ENCODE data around the gene CDRT15L2. TPM values are rescaled to one million over a fixed set of nuclear protein-coding genes. Genes with fewer than 3 reads are reported as not detected.
"Not testable (repeated sequence)": the region's sequence is repeated elsewhere in the genome, so short reads cannot be mapped to it uniquely, and the experiment has no call there.

CDRT15L2 gene
- total RNA-seq, 1 donor from 2014 or later: not detected

DNA sequence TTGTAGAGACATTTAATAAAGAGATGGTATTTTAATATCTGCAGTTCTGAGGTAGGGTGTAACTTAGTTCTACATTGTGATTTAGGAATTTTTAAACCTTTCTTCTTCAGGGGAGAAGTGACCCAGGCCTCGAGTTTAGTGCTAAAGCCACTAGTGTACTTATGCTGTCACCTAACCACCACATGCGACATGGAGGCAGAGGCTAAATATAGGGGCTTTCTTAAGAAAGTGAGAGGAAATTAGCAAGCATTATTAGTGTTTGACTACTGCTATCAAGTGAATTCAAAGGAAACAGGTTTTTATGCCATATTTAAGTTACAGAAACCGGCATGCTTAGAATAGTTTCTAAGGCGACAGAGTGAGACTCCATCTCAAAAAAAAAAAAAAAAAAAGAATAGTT lies 11.5 kb downstream of the CDRT15L2 start:
- H3K4me3 Mint-ChIP-seq; H3K4me1 Mint-ChIP-seq (ENCODE audit: low read depth); H3K27ac Mint-ChIP-seq; H3K36me3 Mint-ChIP-seq (ENCODE audit: low read depth); H3K27me3 Mint-ChIP-seq (ENCODE audit: insufficient read depth); H3K9me3 Mint-ChIP-seq; DNase-seq (ENCODE audit: low spot score); intact Hi-C loops (cut with micrococcal nuclease): not testable (repeated sequence)

DNA sequence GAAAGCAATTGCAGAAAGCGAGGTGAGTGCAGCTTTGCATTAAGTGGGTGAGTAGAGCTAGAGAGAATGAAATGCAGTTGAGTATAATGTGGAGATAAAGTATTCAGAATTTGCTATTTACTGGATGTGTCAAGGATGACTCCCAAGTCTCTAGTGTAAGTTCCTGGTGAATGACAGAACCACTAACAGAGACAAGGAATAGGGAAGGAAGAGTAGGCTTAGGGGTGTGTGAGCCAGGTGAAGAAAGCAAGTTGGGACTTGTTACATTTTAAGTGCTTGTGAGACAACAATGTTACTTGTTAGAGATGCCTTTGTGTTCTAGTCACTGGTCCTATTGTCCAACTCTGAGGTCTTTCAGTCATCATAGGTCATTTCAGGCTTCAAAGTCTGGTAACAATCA lies 26.0 kb downstream of the CDRT15L2 start:
- H3K4me1 Mint-ChIP-seq (ENCODE audit: low read depth); intact Hi-C loops (cut with micrococcal nuclease); H3K27ac Mint-ChIP-seq; H3K27me3 Mint-ChIP-seq (ENCODE audit: insufficient read depth); DNase-seq (ENCODE audit: low spot score); H3K36me3 Mint-ChIP-seq (ENCODE audit: low read depth); H3K4me3 Mint-ChIP-seq; H3K9me3 Mint-ChIP-seq: not testable (repeated sequence)

DNA sequence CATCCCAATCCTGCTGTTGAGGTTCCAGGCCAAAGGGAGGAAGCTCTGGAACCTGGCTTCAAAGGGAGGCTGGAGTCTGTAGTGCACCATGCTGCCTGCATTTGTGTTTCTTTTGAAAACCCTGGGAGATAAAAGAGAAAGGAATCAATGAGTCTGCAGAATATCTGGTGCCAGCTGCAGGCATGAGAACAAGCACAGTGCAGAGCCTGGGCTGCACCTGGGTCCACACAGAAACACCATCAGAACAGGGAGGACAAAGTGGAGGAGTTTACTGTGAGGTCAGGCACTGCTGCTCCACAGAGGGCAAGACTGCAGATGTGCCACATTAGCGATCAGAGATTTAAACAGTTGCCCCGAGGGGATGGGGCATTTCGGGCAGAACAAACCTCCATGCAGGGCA lies 30.0 kb downstream of the CDRT15L2 start:
- H3K9me3 Mint-ChIP-seq; H3K27ac Mint-ChIP-seq; H3K4me3 Mint-ChIP-seq; intact Hi-C loops (cut with micrococcal nuclease); H3K36me3 Mint-ChIP-seq (ENCODE audit: low read depth); H3K27me3 Mint-ChIP-seq (ENCODE audit: insufficient read depth); DNase-seq (ENCODE audit: low spot score); H3K4me1 Mint-ChIP-seq (ENCODE audit: low read depth): not testable (repeated sequence)

DNA sequence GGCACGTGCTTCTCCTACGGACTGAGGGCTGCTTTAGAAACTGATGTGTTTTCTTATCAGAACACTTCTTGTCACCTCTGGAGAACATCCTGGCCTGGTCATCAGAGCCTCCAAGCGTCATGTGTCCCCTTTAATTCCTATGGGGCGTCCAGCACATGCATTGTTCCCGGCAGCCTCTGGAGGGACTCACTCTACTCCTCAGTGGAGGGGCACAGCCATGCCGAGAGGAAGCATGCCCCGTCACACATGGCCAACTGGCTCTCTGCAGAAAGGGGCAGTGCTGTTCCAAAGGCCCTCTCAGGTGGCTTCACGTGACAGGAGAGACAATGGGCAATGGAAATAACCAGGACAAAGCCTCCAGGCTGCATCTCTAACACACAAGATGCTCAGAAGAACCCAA lies 31.8 kb downstream of the CDRT15L2 start:
- Mint-ChIP-seq H3K27ac (no peak overlapping the region), H3K9me3 (no peaks in the 10 kb centered on the region), H3K36me3 (ENCODE audit: low read depth) (no peaks in the 10 kb centered on the region), H3K27me3 (ENCODE audit: insufficient read depth) (no peaks in the 10 kb centered on the region), H3K4me3 (no peak overlapping the region), H3K4me1 (ENCODE audit: low read depth) (no peaks in the 10 kb centered on the region)
- intact Hi-C loops (cut with micrococcal nuclease): no loop called here
- DNase-seq (ENCODE audit: low spot score): no peak

DNA sequence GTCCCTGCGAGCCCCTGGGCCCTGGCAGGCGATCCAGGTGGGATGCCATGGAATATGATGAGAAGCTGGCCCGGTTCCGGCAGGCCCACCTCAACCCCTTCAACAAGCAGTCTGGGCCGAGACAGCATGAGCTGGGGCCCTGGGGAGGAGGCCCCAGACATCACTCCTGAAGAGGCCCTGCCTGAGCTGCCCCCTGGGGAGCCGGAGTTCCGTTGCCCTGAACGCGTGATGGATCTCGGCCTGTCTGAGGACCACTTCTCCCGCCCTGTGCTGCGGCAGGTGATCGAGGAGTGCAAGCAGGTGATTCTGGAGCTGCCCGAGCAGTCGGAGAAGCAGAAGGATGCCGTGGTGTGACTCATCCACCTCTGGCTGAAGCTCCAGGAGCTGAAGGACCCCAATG lies 33.1 kb downstream of the CDRT15L2 start:
- no peak overlapping the region for H3K27ac Mint-ChIP-seq
- H3K27me3 Mint-ChIP-seq (ENCODE audit: insufficient read depth): no peaks in the 10 kb centered on the region
- H3K4me3 Mint-ChIP-seq: no peak overlapping the region
- no peaks in the 10 kb centered on the region for H3K9me3 Mint-ChIP-seq
- no peaks in the 10 kb centered on the region for H3K36me3 Mint-ChIP-seq (ENCODE audit: low read depth)
- no peak for DNase-seq (ENCODE audit: low spot score)
- no peaks in the 10 kb centered on the region for H3K4me1 Mint-ChIP-seq (ENCODE audit: low read depth)
- intact Hi-C loops (cut with micrococcal nuclease): no loop called here

DNA sequence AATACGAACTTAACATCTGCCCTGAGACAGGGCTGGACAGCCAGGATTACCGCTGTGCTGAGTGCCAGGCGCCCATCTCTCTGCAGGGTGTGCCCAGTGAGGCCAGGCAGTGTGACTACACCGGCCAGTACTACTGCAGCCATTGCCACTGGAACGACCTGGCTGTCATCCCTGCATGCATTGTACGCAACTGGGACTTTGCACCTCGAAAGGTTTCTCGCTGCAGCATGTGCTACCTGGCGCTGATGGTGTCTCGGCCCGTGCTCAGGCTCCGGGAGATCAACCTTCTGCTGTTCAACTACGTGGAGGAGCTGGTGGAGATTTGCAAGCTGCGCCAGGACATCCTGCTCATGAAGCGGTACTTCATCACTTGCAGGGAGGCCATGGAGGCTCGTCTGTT lies 33.7 kb downstream of the CDRT15L2 start:
- H3K27ac Mint-ChIP-seq: no peak overlapping the region
- intact Hi-C loops (cut with micrococcal nuclease): no loop called here
- no peaks in the 10 kb centered on the region for H3K4me1 Mint-ChIP-seq (ENCODE audit: low read depth)
- no peaks in the 10 kb centered on the region for H3K27me3 Mint-ChIP-seq (ENCODE audit: insufficient read depth)
- no peaks in the 10 kb centered on the region for H3K36me3 Mint-ChIP-seq (ENCODE audit: low read depth)
- no peak overlapping the region for H3K4me3 Mint-ChIP-seq
- H3K9me3 Mint-ChIP-seq: no peaks in the 10 kb centered on the region
- no peak for DNase-seq (ENCODE audit: low spot score)

DNA sequence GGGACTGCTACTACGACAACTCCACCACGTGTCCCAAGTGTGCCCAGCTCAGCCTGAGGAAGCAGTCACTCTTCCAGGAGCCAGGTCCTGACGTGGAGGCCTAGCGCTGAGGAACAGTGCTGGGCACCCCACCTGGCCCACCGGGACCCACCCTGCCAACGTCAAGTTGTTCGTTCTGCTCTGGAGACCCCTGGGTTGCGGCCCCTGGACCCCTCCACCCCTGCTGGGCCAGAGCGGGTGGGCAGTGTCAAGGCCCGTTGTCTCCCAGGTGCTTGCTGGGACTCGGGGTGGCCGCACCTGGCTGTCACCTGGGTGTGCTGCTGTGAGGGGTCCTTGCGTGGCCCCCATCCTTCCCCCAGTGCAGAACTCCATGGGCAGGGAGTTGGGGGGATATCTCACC lies 34.4 kb downstream of the CDRT15L2 start:
- no peak for DNase-seq (ENCODE audit: low spot score)
- H3K36me3 Mint-ChIP-seq (ENCODE audit: low read depth): no peaks in the 10 kb centered on the region
- H3K4me3 Mint-ChIP-seq: no peak overlapping the region
- H3K27me3 Mint-ChIP-seq (ENCODE audit: insufficient read depth): no peaks in the 10 kb centered on the region
- no peaks in the 10 kb centered on the region for H3K9me3 Mint-ChIP-seq
- intact Hi-C loops (cut with micrococcal nuclease): no loop called here
- no peaks in the 10 kb centered on the region for H3K4me1 Mint-ChIP-seq (ENCODE audit: low read depth)
- no peak overlapping the region for H3K27ac Mint-ChIP-seq

DNA sequence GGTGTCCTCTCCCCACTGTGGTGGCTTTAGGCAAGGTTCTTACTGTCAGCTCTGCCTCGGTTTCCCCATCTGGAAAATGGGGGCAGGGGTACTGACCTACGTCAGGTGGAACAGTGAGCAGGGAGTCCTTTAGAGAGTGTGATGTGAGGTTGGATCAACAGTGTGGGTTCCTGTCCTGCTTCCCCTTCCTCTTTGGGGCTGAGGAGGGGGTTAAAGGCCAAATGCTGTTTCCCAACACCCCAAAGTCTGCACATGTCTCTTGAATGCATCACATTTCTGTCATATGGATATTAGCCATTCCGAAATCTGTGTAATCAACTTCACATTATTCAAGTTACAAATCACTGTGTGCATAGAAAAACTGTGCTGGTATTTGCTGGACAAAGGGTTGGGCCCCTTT lies 35.9 kb downstream of the CDRT15L2 start:
- H3K27ac Mint-ChIP-seq; H3K4me3 Mint-ChIP-seq; H3K36me3 Mint-ChIP-seq (ENCODE audit: low read depth); intact Hi-C loops (cut with micrococcal nuclease); H3K9me3 Mint-ChIP-seq; H3K4me1 Mint-ChIP-seq (ENCODE audit: low read depth); DNase-seq (ENCODE audit: low spot score); H3K27me3 Mint-ChIP-seq (ENCODE audit: insufficient read depth): not testable (repeated sequence)

Other genes starting within 250 kb of the CDRT15L2 start
- not detected in 2 replicates for gene LGALS9B, start 112.2 kb upstream of the CDRT15L2 start, total RNA-seq